HepG2 (cell line): ENCODE measurements around the gene ATF3. TPM values are rescaled to one million over a fixed set of nuclear protein-coding genes. Genes with fewer than 3 reads are reported as not detected.

Source experiments
- ATAC-seq: fragments of 200-7000 bp; cut with Tn5 transposase; 3 replicates; pipeline ENCODE4 v1.9.1; 2020; ENCODE audit warnings: mild to moderate bottlenecking, moderate library complexity
- BruUV-seq: library from RNA; stranded (reverse); fragments of 400-500 nt; replicated peaks from 2 replicates; lab custom pipeline; 2021; lab: Mats Ljungman, UMichigan
- CTCF ChIA-PET: fragments of 300-600 bp; formaldehyde crosslinking; extraction: SDS; loops from one replicate; lab custom pipeline; 2021; ENCODE audit warnings: low total read pairs, inconsistent platforms, low intra/inter-chr PET ratio; lab: Yijun Ruan, JAX
- POLR2A ChIA-PET: fragments of 350-600 bp; sonication (Branson Sonifier 250); formaldehyde crosslinking; loops from one replicate; lab custom pipeline; 2020; ENCODE audit warnings: antibody characterized with exemption, inconsistent platforms; lab: Yijun Ruan, JAX
- DNase-seq: peaks from one replicate; pipeline ENCODE4 v3.0.0-alpha.2; 2015; ENCODE audit warnings: low spot score
- FAIRE-seq: peaks from 3 replicates; lab custom pipeline; 2011; peaks lifted over from hg19 to GRCh38; lab: Jason Lieb, UNC
- H2AFZ ChIP-seq: one replicate; pipeline ENCODE4 v1.6.1; 2011; ENCODE audit warnings: low read length, inconsistent platforms
- H3K27ac ChIP-seq: fragments of 300-600 bp; 3 replicates; pipeline ENCODE4 v1.8.0; 2011; ENCODE audit warnings: mixed run types, mild to moderate bottlenecking, mixed read lengths, low read length, inconsistent platforms; ENCODE audit not compliant: insufficient read depth; ENCODE audit errors: extremely low read length
- H3K27me3 ChIP-seq, 2 experiments: fragments of 200-600 bp in 1 of 2; 2 replicates in 1 of 2; 3 replicates in 1 of 2; pipeline versions ENCODE4 v1.6.0 to v1.8.0; 2011; ENCODE audit warnings: low read length in 2 of 2, mild to moderate bottlenecking in 2 of 2, moderate library complexity in 2 of 2, inconsistent platforms in 1 of 2; ENCODE audit not compliant: insufficient read depth in 2 of 2, control insufficient read depth in 1 of 2
- H3K36me3 ChIP-seq, 2 experiments: fragments of 200-600 bp in 1 of 2; replicated peaks in 1 of 2; 2 replicates in 1 of 2; 3 replicates in 1 of 2; pipeline versions ENCODE4 v1.5.1 to v1.8.0; 2011; ENCODE audit warnings: low read length in 2 of 2, inconsistent platforms in 1 of 2; ENCODE audit not compliant: insufficient read depth in 2 of 2, control insufficient read depth in 1 of 2
- H3K4me1 ChIP-seq: 2 replicates; pipeline ENCODE4 v1.5.1; 2012; ENCODE audit warnings: low read length, inconsistent platforms; ENCODE audit not compliant: insufficient read depth
- H3K4me2 ChIP-seq: 2 replicates; pipeline ENCODE4 v1.6.0; 2011; ENCODE audit warnings: low read depth, low read length, inconsistent platforms
- H3K4me3 ChIP-seq, 3 experiments: fragments of 200-600 bp in 1 of 3; sonication (generic), shearing (Covaris generic) in 1 of 3; replicated peaks in 1 of 3; 2 replicates each; pipeline ENCODE4 v1.5.1; 2011 to 2016; ENCODE audit warnings: low read length in 3 of 3, inconsistent platforms in 2 of 3, low read depth in 2 of 3, mild to moderate bottlenecking in 2 of 3, control low read depth in 1 of 3, mixed read lengths in 1 of 3; ENCODE audit not compliant: insufficient read depth in 1 of 3
- H3K79me2 ChIP-seq: one replicate; pipeline ENCODE4 v1.6.1; 2011; ENCODE audit warnings: low read length, inconsistent platforms; ENCODE audit not compliant: insufficient read depth
- H3K9ac ChIP-seq: 2 replicates; pipeline ENCODE4 v1.6.0; 2011; ENCODE audit warnings: mild to moderate bottlenecking, low read depth, low read length, inconsistent platforms; ENCODE audit not compliant: insufficient read depth
- H3K9me3 ChIP-seq: 2 replicates; pipeline ENCODE4 v1.5.1; 2012; ENCODE audit warnings: mild to moderate bottlenecking, low read length
- H4K20me1 ChIP-seq: 2 replicates; pipeline ENCODE4 v1.6.0; 2011; ENCODE audit warnings: inconsistent platforms, mild to moderate bottlenecking, low read length, moderate library complexity; ENCODE audit not compliant: insufficient read depth
- FOXK1 ChIP-seq: sonication (generic); formaldehyde crosslinking; IDR thresholded peaks from 2 replicates; pipeline ENCODE4 v1.4.0; 2020; ENCODE audit warnings: low read depth, missing genetic modification reagents, borderline replicate concordance
- MBNL3 ChIP-seq: fragments of 250-450 bp; sonication (Bioruptor Pico); conservative IDR thresholded peaks from 2 replicates; pipeline ENCODE4 v1.8.0; 2022; ENCODE audit warnings: mild to moderate bottlenecking, inconsistent platforms
- MED8 ChIP-seq: sonication (generic); formaldehyde crosslinking; IDR thresholded peaks from 2 replicates; pipeline ENCODE4 v1.8.1; 2023; ENCODE audit warnings: mild to moderate bottlenecking, missing genetic modification reagents; ENCODE audit not compliant: insufficient replicate concordance
- SRSF1 ChIP-seq: fragments of 200-400 bp; formaldehyde crosslinking; optimal IDR thresholded peaks from 2 replicates; pipeline ENCODE3; 2017; ENCODE audit warnings: mild to moderate bottlenecking, low read depth, low read length, moderate library complexity
- XBP1 ChIP-seq: sonication (generic); formaldehyde crosslinking; IDR thresholded peaks from 2 replicates; pipeline ENCODE4 v1.5.0; 2020; ENCODE audit warnings: missing genetic modification reagents
- ZBTB8A ChIP-seq: sonication (generic); formaldehyde crosslinking; IDR thresholded peaks from 2 replicates; pipeline ENCODE4 v1.4.0; 2020; ENCODE audit warnings: mild to moderate bottlenecking, low read depth, missing genetic modification reagents, borderline replicate concordance
- ZNF629 ChIP-seq: sonication (generic); formaldehyde crosslinking; conservative IDR thresholded peaks from 2 replicates; pipeline ENCODE4 v1.5.0; 2020; ENCODE audit warnings: missing genetic modification reagents
- WGBS: methylation state at CpG from one replicate; pipeline ENCODE4 v1.1.6; 2017; ENCODE audit warnings: low lambda C conversion rate; 5-methylcytosine and 5-hydroxymethylcytosine counted together
- in situ Hi-C: cut with HindIII; loops from 2 replicates; pipeline ENCODE4 v1.10.0; 2017; ENCODE audit warnings: low pct_unique_long_range_greater_than_20kb; ENCODE audit not compliant: extremely low pct_ligation_motif_present
- intact Hi-C: fragments of 100-400 bp; cut with micrococcal nuclease; formaldehyde crosslinking; loops from one replicate; pipeline ENCODE4 v1.10.0; 2022; ENCODE audit not compliant: unreplicated experiment
- polyA plus RNA-seq, 8 experiments: library from polyadenylated mRNA; depleted of rRNA in 3 of 8; stranded (reverse) in 7 of 8; unstranded in 1 of 8; fragments of >200 nt; fragmentation: Illumina TruSeq in 4 of 8; extraction: Trizol in 4 of 8; gene quantifications; 2 replicates each; pipeline versions ENCODE4 v1.2.1 to v1.2.3, GENCODE V29; 2011 to 2016; ENCODE audit warnings: low read depth in 4 of 8, missing spikeins in 1 of 8, mixed read lengths in 1 of 8; ENCODE audit not compliant: insufficient read depth in 1 of 8
- total RNA-seq, 5 experiments: library from RNA; depleted of rRNA; stranded (reverse); fragments of >200 nt; fragmentation: Illumina TruSeq; extraction: Trizol; gene quantifications; 2 replicates each; pipeline ENCODE4 v1.2.3, GENCODE V29; 2016; ENCODE audit warnings: low read depth in 1 of 5
- TF ChIP-seq, protein P1 (sequence below): sonication (generic); formaldehyde crosslinking; IDR thresholded peaks from 2 replicates; pipeline ENCODE4; 2020; ENCODE audit warnings: missing genetic modification reagents, mild to moderate bottlenecking, borderline replicate concordance

Gene ATF3
- total and polyA plus RNA-seq, 2 of the 13 experiments (the other 11 are each of a cell fraction or from before 2014, with no cell fraction given): 5.0 to 13.0 TPM

- Histone ChIP-seq H3K9me3 (no peaks in the 10 kb centered on the region), H3K9ac (no peak overlapping the region), H3K4me3 (no peak overlapping the region), H2AFZ (no peak overlapping the region)
- CTCF ChIA-PET: no interaction called here
- POLR2A ChIA-PET: no interaction called here
- no TSS peak for BruUV-seq
- intact Hi-C loops: no loop called here
- DNase-seq (no peak), ATAC-seq (no peak)
- WGBS: 71% methylated on average over 1 of the region's 1 CpG
- TF ChIP-seq XBP1 (CRISPR knock-in tag) (no peak), ZBTB8A (CRISPR knock-in tag) (no peak), MED8 (no peak), ZNF629 (CRISPR knock-in tag) (no peak), FOXK1 (CRISPR knock-in tag) (no peak), SRSF1 (no peak), MBNL3 (no peak)
- TF ChIP-seq, protein P1, sequence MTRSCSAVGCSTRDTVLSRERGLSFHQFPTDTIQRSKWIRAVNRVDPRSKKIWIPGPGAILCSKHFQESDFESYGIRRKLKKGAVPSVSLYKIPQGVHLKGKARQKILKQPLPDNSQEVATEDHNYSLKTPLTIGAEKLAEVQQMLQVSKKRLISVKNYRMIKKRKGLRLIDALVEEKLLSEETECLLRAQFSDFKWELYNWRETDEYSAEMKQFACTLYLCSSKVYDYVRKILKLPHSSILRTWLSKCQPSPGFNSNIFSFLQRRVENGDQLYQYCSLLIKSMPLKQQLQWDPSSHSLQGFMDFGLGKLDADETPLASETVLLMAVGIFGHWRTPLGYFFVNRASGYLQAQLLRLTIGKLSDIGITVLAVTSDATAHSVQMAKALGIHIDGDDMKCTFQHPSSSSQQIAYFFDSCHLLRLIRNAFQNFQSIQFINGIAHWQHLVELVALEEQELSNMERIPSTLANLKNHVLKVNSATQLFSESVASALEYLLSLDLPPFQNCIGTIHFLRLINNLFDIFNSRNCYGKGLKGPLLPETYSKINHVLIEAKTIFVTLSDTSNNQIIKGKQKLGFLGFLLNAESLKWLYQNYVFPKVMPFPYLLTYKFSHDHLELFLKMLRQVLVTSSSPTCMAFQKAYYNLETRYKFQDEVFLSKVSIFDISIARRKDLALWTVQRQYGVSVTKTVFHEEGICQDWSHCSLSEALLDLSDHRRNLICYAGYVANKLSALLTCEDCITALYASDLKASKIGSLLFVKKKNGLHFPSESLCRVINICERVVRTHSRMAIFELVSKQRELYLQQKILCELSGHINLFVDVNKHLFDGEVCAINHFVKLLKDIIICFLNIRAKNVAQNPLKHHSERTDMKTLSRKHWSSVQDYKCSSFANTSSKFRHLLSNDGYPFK (CRISPR knock-in tag): no peak
- TF ChIP-seq, all 625 proteins: peak for 0
- peaks cover 0 to 4% of the 10 kb centered on the region in 2 experiments; a peak in 1 of 5 replicates for H3K27me3 ChIP-seq
- H4K20me1 ChIP-seq: no peaks in the 10 kb centered on the region
- FAIRE-seq: no peak
- no peak overlapping the region for H3K4me2 ChIP-seq
- peaks cover 10 to 40% of the 10 kb centered on the region in 2 experiments; a peak in 4 of 5 replicates for H3K36me3 ChIP-seq
- no peaks in the 10 kb centered on the region for H3K79me2 ChIP-seq
- in situ Hi-C loops: loop anchor here (10.0 kb wide), 1 partner anchor 147 kb away; no protein-coding TSS in a partner anchor
- no peaks in the 10 kb centered on the region for H3K4me1 ChIP-seq
- H3K27ac ChIP-seq: no peak overlapping the region
Observed at GRCh38 chr1:212621949-212622305, 13.4 kb downstream of the ATF3 start.
